K562 (cell line): ENCODE measurements around the gene PACSIN2. TPM values are rescaled to one million over a fixed set of nuclear protein-coding genes. Genes with fewer than 3 reads are reported as not detected.

Experiments
- ATAC-seq: fragments of 200-7000 bp; cut with Tn5 transposase; 3 replicates; pipeline ENCODE4 v1.9.1; 2020; ENCODE audit warnings: moderate library complexity
- BruUV-seq: library from RNA; stranded (reverse); fragments of 400-500 nt; replicated peaks from 2 replicates; lab custom pipeline; 2021; lab: Mats Ljungman, UMichigan
- CTCF ChIA-PET: fragments of 300-600 bp; formaldehyde crosslinking; extraction: SDS; loops from one replicate; lab custom pipeline; 2021; ENCODE audit warnings: low intra/inter-chr PET ratio; lab: Yijun Ruan, JAX
- POLR2A ChIA-PET: fragments of 300-600, 350-650 bp; sonication (Branson Sonifier 250); formaldehyde crosslinking; extraction: SDS; loops from one replicate; lab custom pipeline; 2021; ENCODE audit warnings: antibody characterized with exemption, inconsistent platforms; lab: Yijun Ruan, JAX
- DNase-seq, 4 experiments: peaks; one replicate each; pipeline versions ENCODE4 v3.0.0 to v3.0.0-alpha.2; 2011 to 2018; ENCODE audit warnings: low spot score in 3 of 4, mixed read lengths in 3 of 4; ENCODE audit errors: extremely low read depth in 1 of 4
- FAIRE-seq: peaks from 2 replicates; lab custom pipeline; 2011; peaks lifted over from hg19 to GRCh38; lab: Jason Lieb, UNC
- H2AFZ ChIP-seq: 2 replicates; pipeline ENCODE4 v1.6.0; 2011; ENCODE audit warnings: low read depth, low read length, control low read depth, inconsistent platforms
- H3K27ac ChIP-seq: fragments of 200-600 bp; 3 replicates; pipeline ENCODE4 v1.8.0; 2011; ENCODE audit warnings: low read depth, mild to moderate bottlenecking, control low read depth, inconsistent platforms, low read length, moderate library complexity, mixed read lengths; ENCODE audit errors: extremely low read depth
- H3K27me3 ChIP-seq, 2 experiments: fragments of 300-600 bp in 1 of 2; 2 replicates in 1 of 2; 3 replicates in 1 of 2; pipeline versions ENCODE4 v1.6.0 to v1.8.0; 2011; ENCODE audit warnings: inconsistent platforms in 2 of 2, low read length in 2 of 2, mild to moderate bottlenecking in 1 of 2, mixed read lengths in 1 of 2, moderate library complexity in 1 of 2; ENCODE audit not compliant: control insufficient read depth in 2 of 2, insufficient read depth in 2 of 2
- H3K36me3 ChIP-seq: fragments of 300-600 bp; 3 replicates; pipeline ENCODE4 v1.8.0; 2011; ENCODE audit warnings: mild to moderate bottlenecking, low read length, inconsistent platforms; ENCODE audit not compliant: control insufficient read depth, insufficient read depth
- H3K4me1 ChIP-seq, 2 experiments: fragments of 200-600 bp in 1 of 2; replicated peaks in 1 of 2; 2 replicates in 1 of 2; 3 replicates in 1 of 2; pipeline versions ENCODE4 v1.5.1 to v1.8.0; 2011; ENCODE audit warnings: inconsistent platforms in 2 of 2, low read length in 2 of 2, mild to moderate bottlenecking in 1 of 2, mixed read lengths in 1 of 2, moderate library complexity in 1 of 2; ENCODE audit not compliant: control insufficient read depth in 2 of 2, insufficient read depth in 2 of 2
- H3K4me2 ChIP-seq: 2 replicates; pipeline ENCODE4 v1.6.1; 2011; ENCODE audit warnings: low read length, control low read depth, inconsistent platforms, mixed read lengths; ENCODE audit not compliant: insufficient read depth
- H3K4me3 ChIP-seq: fragments of 200-600 bp; sonication (generic), shearing (Covaris generic); 2 replicates; pipeline ENCODE4 v1.5.1; 2016; ENCODE audit warnings: control low read depth, inconsistent platforms
- H3K79me2 ChIP-seq: fragments of 200-600 bp; 3 replicates; pipeline ENCODE4 v1.8.0; 2011; ENCODE audit warnings: low read length, inconsistent platforms; ENCODE audit not compliant: control insufficient read depth, insufficient read depth
- H3K9ac ChIP-seq, 2 experiments: 2 replicates each; pipeline versions ENCODE4 v1.6.0 to v1.6.1; 2011; ENCODE audit warnings: low read depth in 2 of 2, low read length in 2 of 2, control low read depth in 1 of 2, inconsistent platforms in 1 of 2, mild to moderate bottlenecking in 1 of 2, mixed read lengths in 1 of 2; ENCODE audit not compliant: insufficient read depth in 1 of 2
- H3K9me1 ChIP-seq: one replicate; pipeline ENCODE4 v1.6.0; 2011; ENCODE audit warnings: inconsistent platforms, mild to moderate bottlenecking, low read length, moderate library complexity; ENCODE audit not compliant: control insufficient read depth, insufficient read depth
- H3K9me3 ChIP-seq: replicated peaks from 2 replicates; pipeline ENCODE4 v1.5.1; 2011; ENCODE audit warnings: low read depth, low read length, inconsistent platforms; ENCODE audit not compliant: control insufficient read depth, insufficient read depth
- H4K20me1 ChIP-seq: replicated peaks from 2 replicates; pipeline ENCODE4 v1.6.1; 2011; ENCODE audit warnings: low read length, inconsistent platforms, mixed read lengths; ENCODE audit not compliant: control insufficient read depth, insufficient read depth
- CCNT2 ChIP-seq: IDR thresholded peaks from 2 replicates; pipeline ENCODE4 v1.6.1; 2011; ENCODE audit warnings: borderline replicate concordance, low read depth, mild to moderate bottlenecking, moderate library complexity, mixed read lengths, low read length; ENCODE audit not compliant: insufficient read length; ENCODE audit errors: extremely low read depth
- HEY1 ChIP-seq: fragments of 250-450 bp; sonication (Bioruptor Pico); IDR thresholded peaks from 2 replicates; pipeline ENCODE4 v1.5.0; 2020; ENCODE audit warnings: mild to moderate bottlenecking, moderate library complexity, borderline replicate concordance
- KLF1 ChIP-seq: fragments of 450-650 bp; IDR thresholded peaks from 2 replicates; pipeline ENCODE4 v1.6.1; 2016; ENCODE audit warnings: missing genetic modification characterization, missing compliant biosample characterization
- MCM5 ChIP-seq: fragments of 450-650 bp; IDR thresholded peaks from 2 replicates; pipeline ENCODE4 v1.6.1; 2016; ENCODE audit warnings: low read depth
- PHB ChIP-seq: fragments of 250-450 bp; sonication (Bioruptor Pico); IDR thresholded peaks from 2 replicates; pipeline ENCODE4 v1.5.0; 2021
- POLR2A ChIP-seq: fragments of 450-650 bp; conservative IDR thresholded peaks from 2 replicates; pipeline ENCODE4 v1.6.1; 2016
- TFAP4 ChIP-seq: sonication (generic); formaldehyde crosslinking; IDR thresholded peaks from 2 replicates; pipeline ENCODE4 v1.8.0; 2022; ENCODE audit warnings: missing genetic modification reagents, mild to moderate bottlenecking, moderate library complexity, borderline replicate concordance
- WGBS: fragments of 100-300 bp; shearing (Covaris generic); methylation state at CpG from one replicate; pipeline ENCODE4 v1.1.6; 2016; ENCODE audit warnings: low coverage, mixed read lengths; ENCODE audit not compliant: insufficient coverage; ENCODE audit errors: missing lambda C conversion rate; 5-methylcytosine and 5-hydroxymethylcytosine counted together
- in situ Hi-C: fragments of 300-500 bp; cut with MboI; formaldehyde crosslinking; loops from 4 replicates; pipeline ENCODE4 v1.15.0; 2018; ENCODE audit warnings: inconsistent platforms, mixed read lengths
- intact Hi-C: fragments of 100-400 bp; cut with micrococcal nuclease; formaldehyde crosslinking; loops from 2 replicates; pipeline ENCODE4 v1.14.2; 2022
- polyA plus RNA-seq, 8 experiments: library from polyadenylated mRNA; depleted of rRNA in 4 of 8; stranded (reverse) in 5 of 8; unstranded in 3 of 8; fragments of >200 nt; fragmentation: Nextera tagmentation in 2 of 8; fragmentation: Illumina TruSeq in 1 of 8; extraction: Ambion mirVana in 2 of 8; extraction: Trizol in 1 of 8; gene quantifications; 2 replicates each; pipeline versions ENCODE4 v1.2.1 to v1.2.3, GENCODE V29; 2011 to 2014; ENCODE audit warnings: inconsistent platforms in 1 of 8, missing spikeins in 1 of 8
- total RNA-seq, 7 experiments: library from RNA; depleted of rRNA in 6 of 7; stranded (reverse); fragments of >200 nt in 6 of 7; fragmentation: Illumina TruSeq in 2 of 7; extraction: Trizol in 2 of 7; gene quantifications; 2 replicates each; pipeline versions ENCODE4 v1.2.1 to v1.2.3, GENCODE V29; 2011 to 2021; ENCODE audit warnings: low replicate concordance in 1 of 7

Gene PACSIN2
- total and polyA plus RNA-seq, 9 of the 15 experiments (the other 6 are each of a cell fraction or from before 2014, with no cell fraction given): 0.45 to 45.1 (median 23.9) TPM

- BruUV-seq: no TSS peak
- CTCF ChIA-PET: no interaction called here
These were observed 21.4 kb upstream of the PACSIN2 start for GRCh38 chr22:43036282-43036829.

More at GRCh38 chr22:43036282-43036829, 21.4 kb upstream of the PACSIN2 start:
- Histone ChIP-seq H3K4me2 (no peak overlapping the region), H3K27me3 (no peaks in the 10 kb centered on the region; a peak in 1 of 5 replicates), H3K27ac (no peak overlapping the region), H3K4me3 (no peak overlapping the region), H3K9ac (no peak overlapping the region), H3K4me1 (peaks cover 0 to 10% of the 10 kb centered on the region in 2 experiments; a peak in 2 of 5 replicates), H3K9me1 (no peaks in the 10 kb centered on the region), H3K36me3 (no peaks in the 10 kb centered on the region), H4K20me1 (no peaks in the 10 kb centered on the region), H3K9me3 (no peaks in the 10 kb centered on the region), H2AFZ (no peak overlapping the region), H3K79me2 (no peaks in the 10 kb centered on the region)
- intact Hi-C loops: loop anchor here (10.0 kb wide), 1 partner anchor 62 kb away; no protein-coding TSS in a partner anchor
- in situ Hi-C loops: no loop called here
- TF ChIP-seq TFAP4 (no peak), POLR2A (no peak), HEY1 (no peak), MCM5 (no peak), PHB (no peak), KLF1 (no peak), CCNT2 (no peak)
- DNase-seq (no peak), FAIRE-seq (peak; percentile 35), ATAC-seq (no peak)
- 31% methylated on average over 15 of the region's 19 CpGs for WGBS
- POLR2A ChIA-PET: no interaction called here
